Measurements from ENCODE around the gene LRP8.
A peak's percentile ranks its signal among the peaks of the same experiment; 100 is the strongest.

LRP8 gene

GRCh38 chr1:53196485-53197290 is 131.2 kb downstream of the LRP8 start, which contains the start of gene CPT2:
TSS of gene CPT2 (plus strand) at chr1:53196824. CDS start at chr1:53196944, 120 bp downstream.
- H3K4me3 ChIP-seq (ENCODE audit: low read depth, low read length) = peak within 1 kb of the TSS; percentile 88
- TF ChIP-seq, protein P1, sequence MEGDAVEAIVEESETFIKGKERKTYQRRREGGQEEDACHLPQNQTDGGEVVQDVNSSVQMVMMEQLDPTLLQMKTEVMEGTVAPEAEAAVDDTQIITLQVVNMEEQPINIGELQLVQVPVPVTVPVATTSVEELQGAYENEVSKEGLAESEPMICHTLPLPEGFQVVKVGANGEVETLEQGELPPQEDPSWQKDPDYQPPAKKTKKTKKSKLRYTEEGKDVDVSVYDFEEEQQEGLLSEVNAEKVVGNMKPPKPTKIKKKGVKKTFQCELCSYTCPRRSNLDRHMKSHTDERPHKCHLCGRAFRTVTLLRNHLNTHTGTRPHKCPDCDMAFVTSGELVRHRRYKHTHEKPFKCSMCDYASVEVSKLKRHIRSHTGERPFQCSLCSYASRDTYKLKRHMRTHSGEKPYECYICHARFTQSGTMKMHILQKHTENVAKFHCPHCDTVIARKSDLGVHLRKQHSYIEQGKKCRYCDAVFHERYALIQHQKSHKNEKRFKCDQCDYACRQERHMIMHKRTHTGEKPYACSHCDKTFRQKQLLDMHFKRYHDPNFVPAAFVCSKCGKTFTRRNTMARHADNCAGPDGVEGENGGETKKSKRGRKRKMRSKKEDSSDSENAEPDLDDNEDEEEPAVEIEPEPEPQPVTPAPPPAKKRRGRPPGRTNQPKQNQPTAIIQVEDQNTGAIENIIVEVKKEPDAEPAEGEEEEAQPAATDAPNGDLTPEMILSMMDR (conservative IDR thresholded peaks at IDR 0.05; ENCODE audit: low read depth, low read length) = peak; percentile 22
- DNase-seq (ENCODE audit: low read depth) = peak; percentile 91

- peak overlapping the region; percentile 88 for H3K4me3 ChIP-seq (ENCODE audit: low read depth, low read length)
- DNase-seq (ENCODE audit: low read depth) = no peak
- TF ChIP-seq, protein P1 (conservative IDR thresholded peaks at IDR 0.05; ENCODE audit: low read depth, low read length) = no peak
Measured at GRCh38 chr1:53196017-53196484, 131.8 kb downstream of the LRP8 start.

DNA sequence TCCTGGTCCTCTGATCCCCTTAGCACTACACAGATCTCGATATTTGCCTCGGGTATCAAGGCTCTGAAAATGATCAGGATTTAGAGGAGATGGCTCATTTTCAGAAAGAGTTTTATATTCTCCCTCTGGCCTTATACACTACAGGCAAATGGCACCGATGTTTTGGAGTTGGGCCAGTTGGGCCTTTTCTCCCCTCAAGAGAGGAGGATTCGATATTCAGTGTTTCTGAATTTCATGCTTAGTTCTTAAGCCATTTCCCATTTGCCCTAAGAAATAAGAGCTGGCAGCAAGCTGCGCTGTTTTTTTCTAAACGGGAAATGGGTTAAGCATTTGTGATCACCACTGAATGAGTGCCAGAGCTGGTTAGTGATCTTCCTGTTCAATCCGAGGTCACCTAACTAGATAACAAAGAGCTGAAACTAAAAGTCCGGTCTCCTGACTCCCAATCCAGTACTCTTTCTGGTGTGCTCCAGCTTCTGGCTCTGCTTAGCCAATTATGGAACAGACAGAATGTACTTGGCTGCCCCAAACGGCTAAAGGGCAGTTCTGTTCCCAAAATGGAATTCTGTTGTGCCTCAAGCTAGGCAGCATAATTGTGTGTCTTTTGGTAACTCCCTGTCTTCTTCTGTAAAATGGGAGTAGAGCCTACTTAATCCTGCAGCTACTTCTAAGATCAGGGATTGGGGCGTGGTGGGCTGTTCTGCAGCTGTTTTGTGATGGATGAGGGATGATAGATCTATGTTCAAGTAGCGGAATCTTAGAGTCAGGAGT is 132.4 kb downstream of the LRP8 start:
- no peak overlapping the region for H3K4me3 ChIP-seq (ENCODE audit: low read depth, low read length)
- TF ChIP-seq, protein P1 (conservative IDR thresholded peaks at IDR 0.05; ENCODE audit: low read depth, low read length) = no peak

More for the DNA sequence above, 132.4 kb downstream of the LRP8 start:
- DNase-seq (ENCODE audit: low read depth) = no peak
